HG02970 (cell line): ENCODE data around the gene TEX48.

Experiments used
- ATAC-seq: cut with Tn5 transposase; IDR thresholded peaks from one replicate; pipeline ENCODE4 v1.9.1; 2021; ENCODE audit warnings: mild to moderate bottlenecking, moderate library complexity, moderate number of reproducible peaks; ENCODE audit not compliant: unreplicated experiment, low FRiP score

The TEX48 gene

GRCh38 chr9:114681594-114682332 is at the start of gene TEX48:
Gene TEX48 (minus strand): TSS chr9:114682192. CDS start chr9:114671723, 10,469 bp downstream.
- ATAC-seq = no peak

- no peak for ATAC-seq
Measured at GRCh38 chr9:114731701-114732100, 49.7 kb upstream of the TEX48 start.

GRCh38 chr9:114729706-114730105 is 47.7 kb upstream of the TEX48 start:
- no peak for ATAC-seq

GRCh38 chr9:114725930-114726329 is 43.9 kb upstream of the TEX48 start:
- ATAC-seq = no peak

- no peak for ATAC-seq
Measured at GRCh38 chr9:114724744-114725143, 42.8 kb upstream of the TEX48 start.

- ATAC-seq = no peak
Measured at GRCh38 chr9:114723931-114724330, 41.9 kb upstream of the TEX48 start.

- no peak for ATAC-seq
Measured at GRCh38 chr9:114722937-114723620, 41.1 kb upstream of the TEX48 start.

- ATAC-seq = no peak
Measured at GRCh38 chr9:114722081-114722621, 40.2 kb upstream of the TEX48 start.

GRCh38 chr9:114721491-114722079 is 39.6 kb upstream of the TEX48 start:
- no peak for ATAC-seq

- no peak for ATAC-seq
Measured at GRCh38 chr9:114720086-114720676, 38.2 kb upstream of the TEX48 start.

GRCh38 chr9:114719290-114719689 is 37.3 kb upstream of the TEX48 start:
- ATAC-seq = no peak

GRCh38 chr9:114718801-114719221 is 36.8 kb upstream of the TEX48 start:
- ATAC-seq = no peak

- ATAC-seq = no peak
Measured at GRCh38 chr9:114717908-114718486, 36.0 kb upstream of the TEX48 start.

- no peak for ATAC-seq
Measured at GRCh38 chr9:114709636-114710035, 27.6 kb upstream of the TEX48 start.

GRCh38 chr9:114706711-114707110 is 24.7 kb upstream of the TEX48 start:
- no peak for ATAC-seq

GRCh38 chr9:114701988-114702387 is 20.0 kb upstream of the TEX48 start:
- no peak for ATAC-seq

GRCh38 chr9:114697951-114698351 is 16.0 kb upstream of the TEX48 start:
- ATAC-seq = peak; percentile 14

- ATAC-seq = peak; percentile 64
Measured at GRCh38 chr9:114696814-114697544, 15.0 kb upstream of the TEX48 start.

GRCh38 chr9:114695948-114696347 is 14.0 kb upstream of the TEX48 start:
- no peak for ATAC-seq

- no peak for ATAC-seq
Measured at GRCh38 chr9:114694719-114695269, 12.8 kb upstream of the TEX48 start.
